ENCODE data around the gene INPP5A.

DNA sequence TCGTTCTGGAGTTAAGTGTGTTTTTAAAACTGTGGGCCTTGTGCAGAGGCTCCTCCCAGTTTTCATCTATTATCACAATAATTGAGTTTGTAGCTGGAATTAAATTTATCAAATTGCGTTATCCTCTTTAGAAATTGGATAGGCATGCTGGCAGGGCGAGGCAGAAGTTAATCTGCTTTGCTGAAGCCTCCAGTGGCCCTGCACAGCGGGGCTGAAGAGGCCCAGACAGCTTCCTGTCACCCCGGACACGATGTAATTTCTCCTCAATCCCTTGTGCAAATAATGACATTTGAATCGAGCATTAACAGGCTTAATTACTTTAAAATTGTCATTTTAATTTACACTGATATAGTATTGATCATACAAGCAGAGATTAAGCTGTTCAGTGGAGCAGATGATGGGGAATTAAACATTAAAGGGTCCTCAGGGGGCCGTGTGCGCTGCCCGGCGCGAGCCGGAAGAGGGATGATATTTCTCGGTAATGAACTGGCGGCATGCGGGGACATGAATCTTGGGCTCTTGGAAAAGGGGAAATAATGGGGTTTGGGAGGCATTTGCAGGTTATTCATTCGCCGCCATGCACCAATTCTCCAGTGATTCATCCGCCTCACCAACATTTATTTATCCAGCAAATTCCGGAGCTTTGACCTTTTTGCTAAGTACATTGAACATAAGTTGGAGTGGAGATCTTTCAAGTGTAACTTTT lies 129.9 kb downstream of the INPP5A start:
- TF ChIP-seq POLR2AphosphoS5 (IDR thresholded peaks at IDR 0.05), result no peak
- TF ChIP-seq, protein P1, sequence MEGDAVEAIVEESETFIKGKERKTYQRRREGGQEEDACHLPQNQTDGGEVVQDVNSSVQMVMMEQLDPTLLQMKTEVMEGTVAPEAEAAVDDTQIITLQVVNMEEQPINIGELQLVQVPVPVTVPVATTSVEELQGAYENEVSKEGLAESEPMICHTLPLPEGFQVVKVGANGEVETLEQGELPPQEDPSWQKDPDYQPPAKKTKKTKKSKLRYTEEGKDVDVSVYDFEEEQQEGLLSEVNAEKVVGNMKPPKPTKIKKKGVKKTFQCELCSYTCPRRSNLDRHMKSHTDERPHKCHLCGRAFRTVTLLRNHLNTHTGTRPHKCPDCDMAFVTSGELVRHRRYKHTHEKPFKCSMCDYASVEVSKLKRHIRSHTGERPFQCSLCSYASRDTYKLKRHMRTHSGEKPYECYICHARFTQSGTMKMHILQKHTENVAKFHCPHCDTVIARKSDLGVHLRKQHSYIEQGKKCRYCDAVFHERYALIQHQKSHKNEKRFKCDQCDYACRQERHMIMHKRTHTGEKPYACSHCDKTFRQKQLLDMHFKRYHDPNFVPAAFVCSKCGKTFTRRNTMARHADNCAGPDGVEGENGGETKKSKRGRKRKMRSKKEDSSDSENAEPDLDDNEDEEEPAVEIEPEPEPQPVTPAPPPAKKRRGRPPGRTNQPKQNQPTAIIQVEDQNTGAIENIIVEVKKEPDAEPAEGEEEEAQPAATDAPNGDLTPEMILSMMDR (IDR thresholded peaks at IDR 0.05 in 8 of 11, conservative IDR thresholded peaks at IDR 0.05 in 3 of 11), result no peak
